Left ventricle myocardium superior (tissue), 1 donor: ENCODE results near the gene PA2G4. TPM values are rescaled to one million over a fixed set of nuclear protein-coding genes. Genes with fewer than 3 reads are reported as not detected.

Experiments used
- ATAC-seq: fragments of 200-7000 bp; cut with Tn5 transposase; one replicate; pipeline ENCODE4 v1.9.1; 2020; ENCODE audit warnings: mild to moderate bottlenecking, moderate library complexity
- DNase-seq: peaks from one replicate; pipeline ENCODE4 v3.0.0-alpha.2; 2020
- intact Hi-C: fragments of 100-400 bp; cut with micrococcal nuclease; formaldehyde crosslinking; loops from one replicate; pipeline ENCODE4 v1.11.0; 2022
- total RNA-seq: library from RNA; stranded (reverse); fragmentation: NEBNext Ultra II Directional; extraction: Animal tissue kit (Norgen Biotek cat#: 25700); gene quantifications from one replicate; pipeline ENCODE4 v1.2.1, GENCODE V29; 2021
- donor health status: DM: no; HTN: yes; CAD: no; lungs with severe emphysema.

Gene PA2G4
- total RNA-seq, 1 donor from 2014 or later = 77.1 TPM

GRCh38 chr12:56120158-56120846 is 15.9 kb downstream of the PA2G4 start:
- ATAC-seq (no peak), DNase-seq (no peak)
- intact Hi-C loops = loop anchor here (10.0 kb wide), 1 partner anchor 64 kb away; the partner anchor contains the start of gene SMARCC2

GRCh38 chr12:56121204-56121870 is 17.0 kb downstream of the PA2G4 start:
- ATAC-seq (no peak), DNase-seq (no peak)
- intact Hi-C loops = loop anchor here (10.0 kb wide), 1 partner anchor 63 kb away; the partner anchor contains the start of gene SMARCC2

- ATAC-seq (no peak), DNase-seq (no peak)
- intact Hi-C loops = loop anchor here (10.0 kb wide), 1 partner anchor 62 kb away; the partner anchor contains the start of gene SMARCC2
These were observed 18.3 kb downstream of the PA2G4 start for GRCh38 chr12:56122637-56123036.

- DNase-seq = no peak
- no peak for ATAC-seq
- intact Hi-C loops = loop anchor here (10.0 kb wide), 1 partner anchor 61 kb away; the partner anchor contains the start of gene SMARCC2
These were observed 19.8 kb downstream of the PA2G4 start for GRCh38 chr12:56124133-56124532.

- intact Hi-C loops = loop anchor here (10.0 kb wide), 1 partner anchor 58 kb away; the partner anchor contains the start of gene SMARCC2
- no peak for DNase-seq
- no peak for ATAC-seq
These were observed 22.4 kb downstream of the PA2G4 start for GRCh38 chr12:56126732-56127239.

GRCh38 chr12:56127485-56127887 is 23.1 kb downstream of the PA2G4 start:
- ATAC-seq = no peak
- intact Hi-C loops = loop anchor here (10.0 kb wide), 1 partner anchor 57 kb away; the partner anchor contains the start of gene SMARCC2

GRCh38 chr12:56127888-56128669 is 23.7 kb downstream of the PA2G4 start, which contains the start of gene ESYT1:
ESYT1 (plus strand) TSS chr12:56128267; CDS start chr12:56128320, 53 bp downstream.
- DNase-seq (peak; percentile 97), ATAC-seq (peak; percentile 94)
- intact Hi-C loops = loop anchor here (10.0 kb wide), 1 partner anchor 57 kb away; the partner anchor contains the start of gene SMARCC2

More at GRCh38 chr12:56127485-56127887, 23.1 kb downstream of the PA2G4 start:
- no peak for DNase-seq

GRCh38 chr12:56128670-56129205 is 24.4 kb downstream of the PA2G4 start:
- peak; percentile 11 for ATAC-seq
- peak; percentile 42 for DNase-seq
- intact Hi-C loops = loop anchor here (10.0 kb wide), 1 partner anchor 56 kb away; the partner anchor contains the start of gene SMARCC2

GRCh38 chr12:56129206-56129941 is 25.0 kb downstream of the PA2G4 start:
- ATAC-seq (peak; percentile 59), DNase-seq (peak; percentile 82)
- intact Hi-C loops = loop anchor here (10.0 kb wide), 1 partner anchor 55 kb away; the partner anchor contains the start of gene SMARCC2

GRCh38 chr12:56129942-56130495 is 25.7 kb downstream of the PA2G4 start:
- DNase-seq (no peak), ATAC-seq (no peak)
- intact Hi-C loops = loop anchor here (10.0 kb wide), 1 partner anchor 55 kb away; the partner anchor contains the start of gene SMARCC2

- intact Hi-C loops = no loop called here
- no peak for ATAC-seq
These were observed 26.5 kb downstream of the PA2G4 start for GRCh38 chr12:56130876-56131275.

GRCh38 chr12:56134897-56135296 is 30.5 kb downstream of the PA2G4 start:
- DNase-seq (no peak), ATAC-seq (no peak)
- intact Hi-C loops = no loop called here

More at GRCh38 chr12:56130876-56131275, 26.5 kb downstream of the PA2G4 start:
- DNase-seq = no peak

GRCh38 chr12:56137853-56138571 is 33.7 kb downstream of the PA2G4 start:
- ATAC-seq = no peak
- DNase-seq = no peak
- intact Hi-C loops = no loop called here

GRCh38 chr12:56141946-56142784 is 37.8 kb downstream of the PA2G4 start:
- ATAC-seq (no peak), DNase-seq (no peak)
- intact Hi-C loops = no loop called here

- intact Hi-C loops = no loop called here
- DNase-seq (no peak), ATAC-seq (no peak)
These were observed 38.9 kb downstream of the PA2G4 start for GRCh38 chr12:56143217-56143616.

- DNase-seq = peak; percentile 60
- ATAC-seq = peak; percentile 66
- intact Hi-C loops = no loop called here
These were observed 39.5 kb downstream of the PA2G4 start for GRCh38 chr12:56143870-56144269.
